AG08396 (cell line): ENCODE results near the gene TTC38.
A peak's percentile ranks its signal among the peaks of the same experiment; 100 is the strongest.

Experiments used
- DNase-seq: peaks from one replicate; pipeline ENCODE4 v3.0.0; 2012; ENCODE audit warnings: low spot score, mixed read lengths

The TTC38 gene

GRCh38 chr22:46329616-46330015 is 61.8 kb downstream of the TTC38 start:
- DNase-seq = no peak

GRCh38 chr22:46330426-46330825 is 62.6 kb downstream of the TTC38 start:
- DNase-seq = no peak

- DNase-seq = no peak
Observed at GRCh38 chr22:46331496-46331895, 63.7 kb downstream of the TTC38 start.

- peak; percentile 98 for DNase-seq
Observed at GRCh38 chr22:46335201-46336118, 67.7 kb downstream of the TTC38 start, which contains the start of gene TRMU. Gene TRMU, plus strand, starts transcription at chr22:46335714. Its CDS starts 51 bp downstream, at chr22:46335765.

GRCh38 chr22:46336119-46337078 is 68.6 kb downstream of the TTC38 start:
- DNase-seq = peak; percentile 50

- DNase-seq = no peak
Observed at GRCh38 chr22:46337870-46338269, 70.1 kb downstream of the TTC38 start.

GRCh38 chr22:46338636-46339035 is 70.8 kb downstream of the TTC38 start:
- no peak for DNase-seq

- DNase-seq = no peak
Observed at GRCh38 chr22:46339956-46340355, 72.1 kb downstream of the TTC38 start.

- DNase-seq = no peak
Observed at GRCh38 chr22:46340676-46341075, 72.9 kb downstream of the TTC38 start.
